ENCODE data around the gene HPRT1.

Gene HPRT1

DNA sequence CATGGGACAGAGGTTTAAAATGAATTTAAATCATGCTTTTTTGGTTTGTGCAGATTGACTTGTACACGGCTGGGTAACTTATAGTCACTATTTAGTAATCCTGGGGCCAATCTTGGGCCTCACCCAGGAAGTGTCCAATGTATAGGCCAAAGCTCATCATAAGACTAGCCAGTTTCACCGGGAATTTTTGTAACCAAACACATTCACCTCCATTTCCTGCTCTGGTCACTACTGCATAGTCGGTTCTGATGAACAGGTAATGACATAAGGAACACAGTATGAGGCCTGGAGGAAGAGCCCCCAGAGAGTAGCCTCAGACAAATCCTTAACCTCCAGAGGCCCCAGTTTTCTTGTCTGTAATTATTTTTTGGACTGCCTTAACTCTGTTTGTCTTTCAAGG is 81.9 kb downstream of the HPRT1 start:
- no peak for TF ChIP-seq POLR2A (IDR thresholded peaks at IDR 0.05; ENCODE audit: low read length)
- TF ChIP-seq GATA1 (IDR thresholded peaks at IDR 0.05; ENCODE audit: low read depth, low read length) = no peak
- no peak for DNase-seq

DNA sequence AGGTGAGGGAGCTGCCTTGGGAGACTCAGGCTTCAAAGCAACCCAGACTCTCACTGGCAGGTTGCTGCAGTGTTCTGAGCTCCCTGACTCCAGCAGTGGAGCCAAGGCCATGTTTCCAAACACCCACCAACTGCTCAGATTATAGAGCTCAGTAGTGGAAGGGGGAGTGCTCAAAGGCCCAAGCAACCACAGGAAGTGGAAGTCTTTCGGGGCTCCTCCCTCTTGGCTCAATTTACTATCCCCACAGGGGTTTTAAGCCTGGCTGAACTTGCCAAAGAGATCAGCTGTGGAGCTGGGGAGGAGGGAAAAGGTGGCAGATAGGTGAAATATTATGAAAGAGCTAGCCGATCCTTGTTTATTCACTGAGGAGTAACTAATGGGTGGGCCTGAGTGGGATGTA is 82.5 kb downstream of the HPRT1 start:
- DNase-seq = no peak
- no peak for TF ChIP-seq GATA1 (IDR thresholded peaks at IDR 0.05; ENCODE audit: low read depth, low read length)
- no peak for TF ChIP-seq POLR2A (IDR thresholded peaks at IDR 0.05; ENCODE audit: low read length)

DNA sequence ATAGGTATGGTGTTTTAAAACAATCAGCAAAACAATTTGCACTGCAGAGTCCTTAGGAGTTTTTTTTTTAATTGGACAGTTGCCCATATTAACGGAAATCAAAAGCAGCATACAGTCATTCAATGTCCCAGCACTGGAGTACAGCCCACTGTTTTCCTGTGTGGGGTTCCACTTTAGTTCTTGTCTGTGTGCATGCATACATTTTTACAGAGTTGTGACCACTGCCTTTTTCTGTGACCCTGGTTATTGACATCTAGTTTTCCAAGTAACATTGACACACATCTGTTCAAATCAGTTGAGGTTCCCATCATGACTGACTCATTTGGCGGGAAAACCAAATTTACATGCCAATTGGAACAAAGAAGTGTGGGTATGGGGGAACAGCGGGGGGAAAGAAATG is 83.3 kb downstream of the HPRT1 start:
- DNase-seq = no peak

DNA sequence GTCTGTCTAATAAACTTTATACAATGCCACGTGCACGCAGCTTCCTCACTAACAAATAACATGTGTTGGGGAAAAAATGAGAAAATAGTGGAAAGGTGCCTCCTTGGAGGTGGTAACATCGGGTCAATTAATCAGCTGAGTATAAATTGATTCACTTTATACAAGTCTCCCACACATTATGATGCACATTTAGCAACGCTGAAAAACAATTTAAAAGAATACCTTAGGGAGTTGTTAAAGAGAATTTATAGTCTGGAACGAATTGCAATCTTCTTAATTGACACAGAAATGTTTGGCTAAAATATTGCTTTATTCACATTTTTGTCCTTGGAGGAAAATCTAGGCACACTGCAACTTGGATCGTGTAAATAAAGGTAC is 84.2 kb downstream of the HPRT1 start:
- TF ChIP-seq POLR2A (IDR thresholded peaks at IDR 0.05; ENCODE audit: low read length) = no peak
- TF ChIP-seq GATA1 (IDR thresholded peaks at IDR 0.05; ENCODE audit: low read depth, low read length) = no peak
- no peak for DNase-seq

More for the DNA sequence above, 83.3 kb downstream of the HPRT1 start:
- TF ChIP-seq POLR2A (IDR thresholded peaks at IDR 0.05; ENCODE audit: low read length) = no peak
- no peak for TF ChIP-seq GATA1 (IDR thresholded peaks at IDR 0.05; ENCODE audit: low read depth, low read length)

DNA sequence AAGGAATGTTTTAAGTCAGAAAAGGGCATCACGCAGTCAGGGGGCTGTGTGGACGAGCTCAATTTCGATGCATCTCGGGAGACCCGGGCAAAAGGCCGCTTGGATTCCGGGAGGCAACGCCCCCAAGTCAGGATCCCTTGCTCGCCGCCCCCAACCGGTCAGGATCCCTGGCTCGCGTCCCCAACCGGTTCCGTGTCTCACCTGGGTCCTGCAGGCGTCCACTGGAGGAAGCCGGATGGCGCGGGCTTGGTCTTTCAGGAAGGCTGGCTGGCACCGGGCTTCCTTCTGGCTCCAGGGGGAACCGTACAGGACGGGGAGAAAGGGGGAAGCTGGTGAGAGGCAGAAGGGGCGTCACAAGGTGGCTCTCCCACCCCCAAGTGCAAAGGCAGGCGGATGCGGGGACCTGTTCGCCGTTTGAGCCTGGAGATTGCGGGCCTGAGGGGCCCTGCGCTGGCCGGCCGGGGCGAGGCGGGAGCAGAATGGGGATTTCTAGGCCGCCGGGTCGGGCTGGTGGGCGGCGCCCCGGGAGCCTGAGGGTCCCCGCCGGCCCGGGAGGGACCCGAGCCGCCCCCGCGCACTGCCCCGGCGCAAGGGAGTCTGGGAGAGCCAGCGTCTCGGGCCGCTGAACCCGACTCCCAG is 84.7 kb downstream of the HPRT1 start:
- DNase-seq = no peak
- TF ChIP-seq POLR2A (IDR thresholded peaks at IDR 0.05; ENCODE audit: low read length) = no peak
- TF ChIP-seq GATA1 (IDR thresholded peaks at IDR 0.05; ENCODE audit: low read depth, low read length) = no peak

DNA sequence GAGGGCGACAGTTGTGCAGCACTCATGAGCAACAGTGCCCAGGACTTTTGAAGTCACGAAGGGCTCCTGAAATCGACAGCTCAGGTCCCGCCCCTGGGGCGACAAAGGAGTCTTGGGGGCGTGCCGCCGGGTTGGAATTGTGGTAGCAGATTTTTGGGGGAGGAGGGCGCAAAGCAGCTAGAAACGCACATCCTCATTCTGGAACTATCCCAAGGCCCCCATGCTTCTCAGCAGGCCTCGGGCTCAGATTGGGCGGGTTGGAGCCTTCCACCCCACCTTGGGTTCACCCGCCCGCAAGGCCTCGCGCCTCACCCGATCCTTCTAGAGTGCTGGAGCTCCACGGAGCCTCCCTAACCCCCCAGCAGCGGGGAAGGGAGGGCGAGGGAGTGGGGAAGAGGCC is 85.5 kb downstream of the HPRT1 start:
- no peak for DNase-seq
- TF ChIP-seq GATA1 (IDR thresholded peaks at IDR 0.05; ENCODE audit: low read depth, low read length) = no peak
- no peak for TF ChIP-seq POLR2A (IDR thresholded peaks at IDR 0.05; ENCODE audit: low read length)

DNA sequence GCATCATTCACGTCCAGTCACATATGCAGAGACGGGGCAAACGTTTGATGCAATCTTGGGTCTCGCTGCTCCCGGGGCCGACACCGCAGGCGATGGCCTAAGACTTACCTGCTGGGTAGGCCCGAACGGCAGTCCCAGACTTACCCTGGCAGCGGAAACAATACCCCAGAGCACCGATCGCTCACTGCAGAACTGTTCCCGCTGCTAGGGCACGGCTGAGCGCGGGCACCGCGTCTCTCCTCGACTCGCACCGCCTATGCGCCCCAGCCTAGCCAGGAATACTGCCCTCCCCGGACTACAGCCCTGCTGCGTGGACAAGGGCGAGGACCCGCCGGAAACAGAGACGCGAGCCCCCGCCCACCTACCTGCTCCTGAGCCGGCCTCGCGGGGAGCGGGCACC is 86.2 kb downstream of the HPRT1 start:
- DNase-seq = no peak
- TF ChIP-seq POLR2A (IDR thresholded peaks at IDR 0.05; ENCODE audit: low read length) (no peak), GATA1 (IDR thresholded peaks at IDR 0.05; ENCODE audit: low read depth, low read length) (no peak)

DNA sequence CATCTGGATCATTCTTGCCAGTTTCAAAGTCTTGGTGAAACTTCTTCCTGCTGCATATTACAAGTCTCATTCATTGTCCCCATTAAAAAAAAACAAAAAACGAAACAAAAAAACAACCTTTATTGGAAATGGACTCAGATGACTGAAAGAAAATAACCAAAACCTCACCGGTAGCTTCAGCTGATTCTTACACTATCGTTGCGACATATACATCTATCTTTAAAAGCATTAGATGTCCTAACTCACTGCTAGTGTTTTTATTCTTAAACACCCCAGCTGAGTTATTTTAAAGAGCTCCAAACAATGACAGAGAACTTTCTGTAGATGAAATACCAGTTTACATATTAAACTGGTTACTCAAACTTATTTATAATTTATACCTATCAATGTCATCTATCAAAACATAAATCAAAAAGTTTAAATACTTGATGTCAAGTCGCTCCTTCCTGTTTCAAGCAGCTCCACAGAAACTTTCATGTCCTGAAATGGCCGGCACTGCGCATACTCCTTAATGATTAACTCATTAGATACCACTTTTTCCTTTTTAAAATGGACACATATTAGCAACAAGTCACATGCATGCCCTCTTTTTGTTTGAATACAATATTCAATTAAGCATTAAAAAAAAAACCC is 87.2 kb downstream of the HPRT1 start:
- no peak for TF ChIP-seq GATA1 (IDR thresholded peaks at IDR 0.05; ENCODE audit: low read depth, low read length)
- no peak for TF ChIP-seq POLR2A (IDR thresholded peaks at IDR 0.05; ENCODE audit: low read length)
- DNase-seq = peak; percentile 28 to 36

DNA sequence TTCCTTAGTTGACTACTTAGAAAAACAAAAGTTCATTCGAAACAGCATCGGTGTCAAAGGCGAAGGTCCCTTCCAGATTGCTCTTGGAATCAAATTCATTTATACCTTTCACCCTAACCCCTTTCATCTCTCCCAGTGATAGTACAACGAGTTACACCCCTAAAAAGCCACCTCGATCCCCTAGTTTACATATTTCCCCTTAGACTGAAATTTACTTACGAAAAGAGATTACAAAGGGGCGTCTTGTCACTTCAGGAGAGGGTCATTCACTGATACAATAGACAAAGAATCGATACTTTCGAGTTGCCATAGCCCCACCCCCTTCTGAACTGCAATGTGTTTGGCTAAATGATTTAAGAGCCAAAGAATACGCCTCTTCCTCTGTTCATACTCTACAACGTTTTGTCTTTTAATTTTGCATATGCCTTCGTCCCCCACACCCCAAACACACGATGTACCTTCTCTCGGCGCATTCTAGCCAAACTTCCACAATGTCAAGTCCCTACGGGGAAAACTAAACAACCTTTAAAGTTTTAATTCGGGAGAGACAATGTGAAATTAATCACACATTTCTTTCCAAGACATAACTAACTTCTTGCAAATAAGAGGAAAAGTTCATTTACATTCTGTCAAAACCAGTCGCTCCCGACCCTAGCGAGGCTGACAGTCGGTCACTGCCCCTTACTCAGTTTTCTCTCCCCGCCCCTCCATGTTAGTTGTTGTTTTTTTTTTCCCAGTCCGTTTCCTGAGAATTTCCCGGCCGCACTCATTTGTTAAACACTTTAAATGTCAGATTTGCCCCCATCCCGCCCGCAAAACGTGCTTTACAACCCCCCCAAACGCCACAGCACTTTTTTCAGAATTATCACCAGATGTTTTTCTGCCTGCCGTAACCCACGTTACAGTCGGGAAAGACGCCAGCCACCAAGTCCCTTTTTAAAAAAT is 88.6 kb downstream of the HPRT1 start:
- peak; percentile 42 to 49 for DNase-seq
- no peak for TF ChIP-seq GATA1 (IDR thresholded peaks at IDR 0.05; ENCODE audit: low read depth, low read length)

Data from erythroblast (primary cell).